Epithelial cell of proximal tubule (primary cell): ENCODE measurements around the gene RBM6. TPM values are rescaled to one million over a fixed set of nuclear protein-coding genes. Genes with fewer than 3 reads are reported as not detected.
"Not testable (repeated sequence)": the region's sequence is repeated elsewhere in the genome, so short reads cannot be mapped to it uniquely, and the experiment has no call there.

Experiments used
- DNase-seq: peaks from one replicate; pipeline ENCODE4 v3.0.0-alpha.2; 2011; ENCODE audit warnings: low read depth
- H3K4me3 ChIP-seq: 2 replicates; pipeline ENCODE4 v1.5.1; 2011; ENCODE audit warnings: low read depth, mild to moderate bottlenecking, low read length
- total RNA-seq: library from RNA; depleted of rRNA; stranded (reverse); fragments of >200 nt; gene quantifications from 2 replicates; pipeline ENCODE4 v1.2.3, GENCODE V29; 2015
- TF ChIP-seq, protein P1 (sequence below): conservative IDR thresholded peaks from 2 replicates; pipeline ENCODE4 v1.5.1; 2012; ENCODE audit warnings: low read depth, mild to moderate bottlenecking, low read length

The RBM6 gene
- total RNA-seq, 1 donor from 2014 or later = 36.6 TPM

DNA sequence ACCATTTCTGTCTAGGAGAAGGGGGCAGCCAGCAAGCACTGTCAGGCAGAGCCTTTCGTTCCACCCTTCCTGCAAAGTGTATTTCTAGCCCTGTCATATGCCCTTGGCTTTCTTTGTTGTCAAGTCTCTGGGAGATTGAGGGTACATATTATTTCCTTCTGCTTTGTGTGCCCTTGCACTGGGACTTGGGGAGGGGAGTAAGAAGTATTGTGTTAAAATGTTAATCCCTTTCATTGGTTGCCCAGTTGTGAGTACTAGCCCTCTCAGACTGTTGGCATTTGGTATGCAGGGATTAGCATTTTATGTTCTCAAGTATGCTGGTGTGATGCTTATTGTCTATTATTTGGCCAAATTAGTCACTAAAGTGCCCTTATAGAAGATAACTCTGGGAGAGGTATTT lies 63.9 kb downstream of the RBM6 start:
- H3K4me3 ChIP-seq = no peak overlapping the region
- DNase-seq = no peak
- TF ChIP-seq, protein P1, sequence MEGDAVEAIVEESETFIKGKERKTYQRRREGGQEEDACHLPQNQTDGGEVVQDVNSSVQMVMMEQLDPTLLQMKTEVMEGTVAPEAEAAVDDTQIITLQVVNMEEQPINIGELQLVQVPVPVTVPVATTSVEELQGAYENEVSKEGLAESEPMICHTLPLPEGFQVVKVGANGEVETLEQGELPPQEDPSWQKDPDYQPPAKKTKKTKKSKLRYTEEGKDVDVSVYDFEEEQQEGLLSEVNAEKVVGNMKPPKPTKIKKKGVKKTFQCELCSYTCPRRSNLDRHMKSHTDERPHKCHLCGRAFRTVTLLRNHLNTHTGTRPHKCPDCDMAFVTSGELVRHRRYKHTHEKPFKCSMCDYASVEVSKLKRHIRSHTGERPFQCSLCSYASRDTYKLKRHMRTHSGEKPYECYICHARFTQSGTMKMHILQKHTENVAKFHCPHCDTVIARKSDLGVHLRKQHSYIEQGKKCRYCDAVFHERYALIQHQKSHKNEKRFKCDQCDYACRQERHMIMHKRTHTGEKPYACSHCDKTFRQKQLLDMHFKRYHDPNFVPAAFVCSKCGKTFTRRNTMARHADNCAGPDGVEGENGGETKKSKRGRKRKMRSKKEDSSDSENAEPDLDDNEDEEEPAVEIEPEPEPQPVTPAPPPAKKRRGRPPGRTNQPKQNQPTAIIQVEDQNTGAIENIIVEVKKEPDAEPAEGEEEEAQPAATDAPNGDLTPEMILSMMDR = no peak

DNA sequence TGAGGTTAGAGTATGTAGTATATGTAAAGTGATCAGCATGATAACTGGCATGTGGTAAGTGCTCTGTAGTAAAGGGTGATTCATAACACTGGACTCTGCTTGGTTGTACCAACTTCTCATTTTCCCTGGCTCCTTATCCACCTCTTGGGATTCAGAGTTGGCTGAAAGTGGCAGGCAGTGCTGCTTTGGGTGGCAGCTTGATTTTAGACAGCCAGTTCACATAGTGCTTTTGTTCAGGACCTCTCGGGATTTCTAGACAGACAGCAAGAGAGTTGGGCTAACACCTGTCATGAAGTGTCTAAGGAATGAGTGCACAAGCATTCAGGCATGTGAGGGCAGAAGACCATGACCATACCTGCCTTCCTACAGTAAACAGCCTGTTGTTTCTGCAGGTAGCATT lies 69.0 kb downstream of the RBM6 start:
- H3K4me3 ChIP-seq = no peak overlapping the region
- TF ChIP-seq, protein P1 = no peak
- peak; percentile 2 for DNase-seq

GRCh38 chr3:50010959-50011358 lies 71.0 kb downstream of the RBM6 start:
- DNase-seq = no peak
- TF ChIP-seq, protein P1 = no peak
- no peak overlapping the region for H3K4me3 ChIP-seq

- no peak for DNase-seq
Observed at GRCh38 chr3:50015918-50016317, 76.0 kb downstream of the RBM6 start.

DNA sequence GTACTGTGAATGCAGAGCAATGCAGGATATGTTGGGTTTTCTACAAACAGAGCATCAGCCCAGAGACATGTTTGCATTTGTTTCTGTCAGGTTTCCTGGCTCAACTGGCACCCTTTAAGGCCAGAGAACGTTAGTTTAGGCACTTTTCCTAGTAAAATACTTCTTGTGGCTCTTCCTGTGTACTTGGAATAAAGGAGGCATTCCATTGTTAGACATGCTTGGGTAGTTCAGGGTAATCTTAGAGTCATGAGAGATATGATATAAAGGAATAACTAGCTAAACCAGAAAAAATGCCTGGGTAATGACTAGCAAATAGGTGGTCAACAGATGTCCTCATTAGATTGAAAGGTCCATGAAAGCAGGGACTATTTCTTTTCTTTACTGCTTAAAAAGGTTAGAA lies 88.4 kb downstream of the RBM6 start:
- TF ChIP-seq, protein P1 = no peak
- H3K4me3 ChIP-seq = no peak overlapping the region
- peak; percentile 33 for DNase-seq

More at GRCh38 chr3:50015918-50016317, 76.0 kb downstream of the RBM6 start:
- TF ChIP-seq, protein P1 = no peak
- no peak overlapping the region for H3K4me3 ChIP-seq

DNA sequence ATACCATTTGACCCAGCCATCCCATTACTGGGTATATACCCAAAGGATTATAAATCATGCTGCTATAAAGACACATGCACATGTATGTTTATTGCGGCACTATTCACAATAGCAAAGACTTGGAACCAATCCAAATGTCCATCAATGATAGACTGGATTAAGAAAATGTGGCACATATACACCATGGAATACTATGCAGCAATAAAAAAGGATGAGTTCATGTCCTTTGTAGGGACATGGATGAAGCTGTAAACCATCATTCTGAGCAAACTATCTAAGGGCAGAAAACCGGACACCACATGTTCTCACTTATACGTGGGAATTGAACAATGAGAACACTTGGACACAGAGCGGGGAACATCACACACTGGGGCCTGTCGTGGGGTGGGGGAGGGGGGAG lies 91.3 kb downstream of the RBM6 start:
- not testable (repeated sequence) for DNase-seq, H3K4me3 ChIP-seq

GRCh38 chr3:50044976-50045375 lies 105.0 kb downstream of the RBM6 start:
- DNase-seq = no peak
- TF ChIP-seq, protein P1 = no peak
- no peak overlapping the region for H3K4me3 ChIP-seq

- DNase-seq = no peak
- TF ChIP-seq, protein P1 = no peak
- no peak overlapping the region for H3K4me3 ChIP-seq
Observed at GRCh38 chr3:50047426-50047825, 107.5 kb downstream of the RBM6 start.
